ENCODE data around the gene ATG12. TPM values are rescaled to one million over a fixed set of nuclear protein-coding genes. Genes with fewer than 3 reads are reported as not detected.

The ATG12 gene
- total and polyA plus RNA-seq, 2 of the 13 experiments (the other 11 are each of a cell fraction or from before 2014, with no cell fraction given) = 46.4 to 58.1 TPM

DNA sequence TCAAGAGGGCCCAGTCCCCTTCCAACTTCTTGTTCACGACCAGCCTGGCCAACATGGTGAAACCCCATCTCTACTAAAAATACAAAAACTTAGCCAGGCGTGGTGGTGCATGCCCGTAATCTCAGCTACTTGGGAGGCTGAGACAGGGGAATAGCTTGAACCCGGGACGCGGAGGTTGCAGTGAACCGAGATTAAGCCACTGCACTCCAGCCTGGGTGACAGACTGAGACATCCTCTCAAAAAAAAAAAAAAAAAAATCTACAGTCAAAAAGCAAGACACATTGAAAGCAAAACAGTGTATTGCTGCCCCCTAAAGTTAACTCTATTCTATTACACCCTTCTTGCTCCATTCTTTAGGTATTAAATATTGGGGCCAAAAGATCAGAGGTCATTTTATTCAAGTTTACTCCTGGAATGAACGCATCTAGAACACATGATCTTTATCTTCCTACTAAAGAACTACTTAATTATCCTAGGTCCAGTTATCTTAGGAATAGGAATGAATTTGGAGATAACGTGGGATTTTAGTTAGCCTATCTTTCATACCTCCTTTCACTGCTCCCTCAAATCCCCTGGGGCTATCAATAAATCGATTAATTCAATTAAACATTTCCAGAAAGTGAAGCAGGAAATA, 2.4 kb downstream of the ATG12 start (continued):
- TF ChIP-seq, protein P1, sequence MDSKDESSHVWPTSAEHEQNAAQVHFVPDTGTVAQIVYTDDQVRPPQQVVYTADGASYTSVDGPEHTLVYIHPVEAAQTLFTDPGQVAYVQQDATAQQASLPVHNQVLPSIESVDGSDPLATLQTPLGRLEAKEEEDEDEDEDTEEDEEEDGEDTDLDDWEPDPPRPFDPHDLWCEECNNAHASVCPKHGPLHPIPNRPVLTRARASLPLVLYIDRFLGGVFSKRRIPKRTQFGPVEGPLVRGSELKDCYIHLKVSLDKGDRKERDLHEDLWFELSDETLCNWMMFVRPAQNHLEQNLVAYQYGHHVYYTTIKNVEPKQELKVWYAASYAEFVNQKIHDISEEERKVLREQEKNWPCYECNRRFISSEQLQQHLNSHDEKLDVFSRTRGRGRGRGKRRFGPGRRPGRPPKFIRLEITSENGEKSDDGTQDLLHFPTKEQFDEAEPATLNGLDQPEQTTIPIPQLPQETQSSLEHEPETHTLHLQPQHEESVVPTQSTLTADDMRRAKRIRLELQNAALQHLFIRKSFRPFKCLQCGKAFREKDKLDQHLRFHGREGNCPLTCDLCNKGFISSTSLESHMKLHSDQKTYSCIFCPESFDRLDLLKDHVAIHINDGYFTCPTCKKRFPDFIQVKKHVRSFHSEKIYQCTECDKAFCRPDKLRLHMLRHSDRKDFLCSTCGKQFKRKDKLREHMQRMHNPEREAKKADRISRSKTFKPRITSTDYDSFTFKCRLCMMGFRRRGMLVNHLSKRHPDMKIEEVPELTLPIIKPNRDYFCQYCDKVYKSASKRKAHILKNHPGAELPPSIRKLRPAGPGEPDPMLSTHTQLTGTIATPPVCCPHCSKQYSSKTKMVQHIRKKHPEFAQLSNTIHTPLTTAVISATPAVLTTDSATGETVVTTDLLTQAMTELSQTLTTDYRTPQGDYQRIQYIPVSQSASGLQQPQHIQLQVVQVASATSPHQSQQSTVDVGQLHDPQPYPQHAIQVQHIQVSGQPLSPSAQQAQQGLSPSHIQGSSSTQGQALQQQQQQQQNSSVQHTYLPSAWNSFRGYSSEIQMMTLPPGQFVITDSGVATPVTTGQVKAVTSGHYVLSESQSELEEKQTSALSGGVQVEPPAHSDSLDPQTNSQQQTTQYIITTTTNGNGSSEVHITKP (CRISPR knock-in tag; IDR thresholded peaks at IDR 0.05; ENCODE audit: low read depth) = no peak
- TF ChIP-seq NR2F1 (CRISPR knock-in tag; IDR thresholded peaks at IDR 0.05) (peak in 1 of 2 experiments; percentile 58; a peak in 2 of 4 replicates), STAG1 (CRISPR knock-in tag; IDR thresholded peaks at IDR 0.05) (peak; percentile 60), ZNF224 (CRISPR knock-in tag; IDR thresholded peaks at IDR 0.05) (no peak), RAD21 (CRISPR knock-in tag; IDR thresholded peaks at IDR 0.05) (peak; percentile 20; the same call in 1 of the 2 replicates), RXRB (CRISPR knock-in tag; IDR thresholded peaks at IDR 0.05; ENCODE audit: borderline replicate concordance) (no peak), CBX5 (CRISPR knock-in tag; IDR thresholded peaks at IDR 0.05; ENCODE audit: borderline replicate concordance) (no peak), NR2F6 (IDR thresholded peaks at IDR 0.05) (peak; percentile 51), NR2F6 (CRISPR knock-in tag; IDR thresholded peaks at IDR 0.05) (0 out of 2 replicates have a peak, but pooled peaks have one; percentile 14)
- TF ChIP-seq, protein P2, sequence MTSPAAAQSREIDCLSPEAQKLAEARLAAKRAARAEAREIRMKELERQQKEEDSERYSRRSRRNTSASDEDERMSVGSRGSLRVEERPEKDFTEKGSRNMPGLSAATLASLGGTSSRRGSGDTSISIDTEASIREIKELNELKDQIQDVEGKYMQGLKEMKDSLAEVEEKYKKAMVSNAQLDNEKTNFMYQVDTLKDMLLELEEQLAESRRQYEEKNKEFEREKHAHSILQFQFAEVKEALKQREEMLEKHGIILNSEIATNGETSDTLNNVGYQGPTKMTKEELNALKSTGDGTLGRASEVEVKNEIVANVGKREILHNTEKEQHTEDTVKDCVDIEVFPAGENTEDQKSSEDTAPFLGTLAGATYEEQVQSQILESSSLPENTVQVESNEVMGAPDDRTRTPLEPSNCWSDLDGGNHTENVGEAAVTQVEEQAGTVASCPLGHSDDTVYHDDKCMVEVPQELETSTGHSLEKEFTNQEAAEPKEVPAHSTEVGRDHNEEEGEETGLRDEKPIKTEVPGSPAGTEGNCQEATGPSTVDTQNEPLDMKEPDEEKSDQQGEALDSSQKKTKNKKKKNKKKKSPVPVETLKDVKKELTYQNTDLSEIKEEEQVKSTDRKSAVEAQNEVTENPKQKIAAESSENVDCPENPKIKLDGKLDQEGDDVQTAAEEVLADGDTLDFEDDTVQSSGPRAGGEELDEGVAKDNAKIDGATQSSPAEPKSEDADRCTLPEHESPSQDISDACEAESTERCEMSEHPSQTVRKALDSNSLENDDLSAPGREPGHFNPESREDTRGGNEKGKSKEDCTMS (CRISPR knock-in tag; conservative IDR thresholded peaks at IDR 0.05) = no peak
- TF ChIP-seq, protein P3, sequence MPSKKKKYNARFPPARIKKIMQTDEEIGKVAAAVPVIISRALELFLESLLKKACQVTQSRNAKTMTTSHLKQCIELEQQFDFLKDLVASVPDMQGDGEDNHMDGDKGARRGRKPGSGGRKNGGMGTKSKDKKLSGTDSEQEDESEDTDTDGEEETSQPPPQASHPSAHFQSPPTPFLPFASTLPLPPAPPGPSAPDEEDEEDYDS (CRISPR knock-in tag; IDR thresholded peaks at IDR 0.05) = no peak
- TF ChIP-seq, protein P4, sequence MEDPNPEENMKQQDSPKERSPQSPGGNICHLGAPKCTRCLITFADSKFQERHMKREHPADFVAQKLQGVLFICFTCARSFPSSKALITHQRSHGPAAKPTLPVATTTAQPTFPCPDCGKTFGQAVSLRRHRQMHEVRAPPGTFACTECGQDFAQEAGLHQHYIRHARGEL (CRISPR knock-in tag; IDR thresholded peaks at IDR 0.05) = no peak
- TF ChIP-seq, protein P5, sequence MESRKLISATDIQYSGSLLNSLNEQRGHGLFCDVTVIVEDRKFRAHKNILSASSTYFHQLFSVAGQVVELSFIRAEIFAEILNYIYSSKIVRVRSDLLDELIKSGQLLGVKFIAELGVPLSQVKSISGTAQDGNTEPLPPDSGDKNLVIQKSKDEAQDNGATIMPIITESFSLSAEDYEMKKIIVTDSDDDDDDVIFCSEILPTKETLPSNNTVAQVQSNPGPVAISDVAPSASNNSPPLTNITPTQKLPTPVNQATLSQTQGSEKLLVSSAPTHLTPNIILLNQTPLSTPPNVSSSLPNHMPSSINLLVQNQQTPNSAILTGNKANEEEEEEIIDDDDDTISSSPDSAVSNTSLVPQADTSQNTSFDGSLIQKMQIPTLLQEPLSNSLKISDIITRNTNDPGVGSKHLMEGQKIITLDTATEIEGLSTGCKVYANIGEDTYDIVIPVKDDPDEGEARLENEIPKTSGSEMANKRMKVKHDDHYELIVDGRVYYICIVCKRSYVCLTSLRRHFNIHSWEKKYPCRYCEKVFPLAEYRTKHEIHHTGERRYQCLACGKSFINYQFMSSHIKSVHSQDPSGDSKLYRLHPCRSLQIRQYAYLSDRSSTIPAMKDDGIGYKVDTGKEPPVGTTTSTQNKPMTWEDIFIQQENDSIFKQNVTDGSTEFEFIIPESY (CRISPR knock-in tag; IDR thresholded peaks at IDR 0.05) = 0 out of 2 replicates have a peak, but pooled peaks have one; percentile 2
- TF ChIP-seq, protein P6, sequence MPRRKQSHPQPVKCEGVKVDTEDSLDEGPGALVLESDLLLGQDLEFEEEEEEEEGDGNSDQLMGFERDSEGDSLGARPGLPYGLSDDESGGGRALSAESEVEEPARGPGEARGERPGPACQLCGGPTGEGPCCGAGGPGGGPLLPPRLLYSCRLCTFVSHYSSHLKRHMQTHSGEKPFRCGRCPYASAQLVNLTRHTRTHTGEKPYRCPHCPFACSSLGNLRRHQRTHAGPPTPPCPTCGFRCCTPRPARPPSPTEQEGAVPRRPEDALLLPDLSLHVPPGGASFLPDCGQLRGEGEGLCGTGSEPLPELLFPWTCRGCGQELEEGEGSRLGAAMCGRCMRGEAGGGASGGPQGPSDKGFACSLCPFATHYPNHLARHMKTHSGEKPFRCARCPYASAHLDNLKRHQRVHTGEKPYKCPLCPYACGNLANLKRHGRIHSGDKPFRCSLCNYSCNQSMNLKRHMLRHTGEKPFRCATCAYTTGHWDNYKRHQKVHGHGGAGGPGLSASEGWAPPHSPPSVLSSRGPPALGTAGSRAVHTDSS (CRISPR knock-in tag; conservative IDR thresholded peaks at IDR 0.05) = no peak

Data from HepG2 (cell line).